Stomach (tissue), 4 donors: Measurements from ENCODE around the gene HPCAL4.

Source experiments
- EP300 ChIP-seq: sonication (generic); formaldehyde crosslinking; IDR thresholded peaks from one replicate; pipeline ENCODE4 v1.6.1; 2017; ENCODE audit warnings: antibody characterized with exemption
- POLR2A ChIP-seq, 4 donors: fragments of 450-650 bp; IDR thresholded peaks; one replicate each; pipeline ENCODE4 v1.6.1; 2016; ENCODE audit warnings: antibody characterized with exemption in 4 of 4, control low read depth in 2 of 4, mild to moderate bottlenecking in 1 of 4, moderate library complexity in 1 of 4
- POLR2AphosphoS5 ChIP-seq, 3 donors: sonication (generic); formaldehyde crosslinking; IDR thresholded peaks; one replicate each; pipeline ENCODE4 v1.6.1; 2016; ENCODE audit warnings: antibody characterized with exemption in 3 of 3
- TF ChIP-seq, protein P1 (sequence below), 7 experiments: fragments of 450-650 bp in 4 of 7; fragments of 200-600 bp in 3 of 7; sonication (generic) in 3 of 7; IDR thresholded peaks; one replicate each; pipeline ENCODE4 v1.5.1; 2016 to 2019; ENCODE audit warnings: antibody characterized with exemption in 7 of 7, control low read depth in 2 of 7, mild to moderate bottlenecking in 1 of 7

DNA sequence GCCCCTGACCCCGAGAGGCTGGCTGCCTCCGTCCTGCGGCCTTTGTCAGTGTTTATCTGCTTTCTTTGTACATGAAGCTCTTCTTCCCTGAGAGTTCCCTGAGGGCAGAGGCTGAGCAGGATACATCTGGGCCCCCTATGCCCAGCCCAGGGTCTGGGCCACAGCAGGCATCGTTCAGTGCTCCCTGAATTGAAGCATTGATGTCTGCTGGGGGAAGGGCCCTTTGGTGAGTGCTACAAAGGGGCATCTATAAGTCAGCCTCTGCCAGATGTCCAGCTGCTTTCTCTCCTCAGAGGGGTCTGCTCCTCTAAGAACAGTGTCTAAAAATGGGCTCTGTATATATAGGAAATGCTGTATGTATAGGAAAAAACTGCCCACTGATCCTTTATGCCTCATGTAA, 53.9 kb downstream of the HPCAL4 start:
- TF ChIP-seq, protein P1, sequence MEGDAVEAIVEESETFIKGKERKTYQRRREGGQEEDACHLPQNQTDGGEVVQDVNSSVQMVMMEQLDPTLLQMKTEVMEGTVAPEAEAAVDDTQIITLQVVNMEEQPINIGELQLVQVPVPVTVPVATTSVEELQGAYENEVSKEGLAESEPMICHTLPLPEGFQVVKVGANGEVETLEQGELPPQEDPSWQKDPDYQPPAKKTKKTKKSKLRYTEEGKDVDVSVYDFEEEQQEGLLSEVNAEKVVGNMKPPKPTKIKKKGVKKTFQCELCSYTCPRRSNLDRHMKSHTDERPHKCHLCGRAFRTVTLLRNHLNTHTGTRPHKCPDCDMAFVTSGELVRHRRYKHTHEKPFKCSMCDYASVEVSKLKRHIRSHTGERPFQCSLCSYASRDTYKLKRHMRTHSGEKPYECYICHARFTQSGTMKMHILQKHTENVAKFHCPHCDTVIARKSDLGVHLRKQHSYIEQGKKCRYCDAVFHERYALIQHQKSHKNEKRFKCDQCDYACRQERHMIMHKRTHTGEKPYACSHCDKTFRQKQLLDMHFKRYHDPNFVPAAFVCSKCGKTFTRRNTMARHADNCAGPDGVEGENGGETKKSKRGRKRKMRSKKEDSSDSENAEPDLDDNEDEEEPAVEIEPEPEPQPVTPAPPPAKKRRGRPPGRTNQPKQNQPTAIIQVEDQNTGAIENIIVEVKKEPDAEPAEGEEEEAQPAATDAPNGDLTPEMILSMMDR (IDR thresholded peaks at IDR 0.05): no peak
- TF ChIP-seq POLR2AphosphoS5 (IDR thresholded peaks at IDR 0.05) (no peak), POLR2A (IDR thresholded peaks at IDR 0.05) (no peak), EP300 (no peak)
